GM23338 (cell line): Measurements from ENCODE around the gene IL1RAPL2. TPM values are rescaled to one million over a fixed set of nuclear protein-coding genes. Genes with fewer than 3 reads are reported as not detected.
"Not testable (repeated sequence)": the region's sequence is repeated elsewhere in the genome, so short reads cannot be mapped to it uniquely, and the experiment has no call there.

Experiments used
- ATAC-seq: fragments of 200-7000 bp; cut with Tn5 transposase; 3 replicates; pipeline ENCODE4 v1.9.1; 2020
- DNase-seq: peaks from one replicate; pipeline ENCODE4 v3.0.0-alpha.2; 2015; ENCODE audit warnings: low spot score
- H2AFZ ChIP-seq: fragments of 200-600 bp; sonication (generic); 2 replicates; pipeline ENCODE4 v1.8.0; 2016; ENCODE audit warnings: antibody characterized with exemption, mild to moderate bottlenecking, moderate library complexity
- H3F3A ChIP-seq: fragments of 200-600 bp; sonication (generic); replicated peaks from 2 replicates; pipeline ENCODE4 v1.8.0; 2017; ENCODE audit warnings: antibody characterized with exemption, mixed run types, low read depth
- H3K27ac ChIP-seq: fragments of 200-600 bp; sonication (generic); 2 replicates; pipeline ENCODE4 v1.6.1; 2016; ENCODE audit warnings: low read depth
- H3K27me3 ChIP-seq: fragments of 200-600 bp; sonication (generic); 2 replicates; pipeline ENCODE4 v1.8.0; 2016; ENCODE audit warnings: mild to moderate bottlenecking, mixed run types, moderate library complexity; ENCODE audit not compliant: insufficient read depth
- H3K36me3 ChIP-seq: fragments of 200-600 bp; sonication (generic); 2 replicates; pipeline ENCODE4 v1.8.0; 2016; ENCODE audit warnings: mild to moderate bottlenecking; ENCODE audit not compliant: insufficient read depth
- H3K4me1 ChIP-seq: fragments of 200-600 bp; sonication (generic); 2 replicates; pipeline ENCODE4 v1.8.0; 2016; ENCODE audit warnings: mild to moderate bottlenecking, moderate library complexity; ENCODE audit not compliant: insufficient read depth
- H3K4me2 ChIP-seq: fragments of 200-600 bp; sonication (generic); 2 replicates; pipeline ENCODE4 v1.7.1; 2017; ENCODE audit warnings: mixed run types
- H3K4me3 ChIP-seq: fragments of 200-600 bp; sonication (generic); 2 replicates; pipeline ENCODE4 v1.6.1; 2016; ENCODE audit warnings: mixed run types
- H3K79me2 ChIP-seq: fragments of 200-600 bp; sonication (generic); replicated peaks from 2 replicates; pipeline ENCODE4 v1.8.0; 2017; ENCODE audit warnings: mild to moderate bottlenecking; ENCODE audit not compliant: insufficient read depth
- H3K9me2 ChIP-seq: fragments of 200-600 bp; sonication (generic); 2 replicates; pipeline ENCODE4 v1.8.0; 2017; ENCODE audit not compliant: insufficient read depth
- H4K20me1 ChIP-seq: fragments of 200-600 bp; sonication (generic); replicated peaks from 2 replicates; pipeline ENCODE4 v1.8.0; 2017; ENCODE audit warnings: mild to moderate bottlenecking; ENCODE audit not compliant: insufficient read depth
- H3K27ac Mint-ChIP-seq: 2 replicates; pipeline ENCODE4 v1.8.0; 2020; ENCODE audit warnings: inconsistent platforms, mild to moderate bottlenecking, moderate library complexity, mixed read lengths
- H3K27me3 Mint-ChIP-seq: 3 replicates; pipeline ENCODE4 v1.8.0; 2022; ENCODE audit warnings: low read depth, mild to moderate bottlenecking, moderate library complexity, mixed read lengths, inconsistent platforms; ENCODE audit not compliant: insufficient read depth, poor library complexity
- H3K36me3 Mint-ChIP-seq: 3 replicates; pipeline ENCODE4 v1.8.0; 2021; ENCODE audit warnings: low read depth, mild to moderate bottlenecking, inconsistent platforms, moderate library complexity, mixed read lengths
- H3K4me1 Mint-ChIP-seq: 3 replicates; pipeline ENCODE4 v1.8.0; 2020; ENCODE audit warnings: mild to moderate bottlenecking, inconsistent platforms, mixed read lengths
- H3K4me3 Mint-ChIP-seq: 3 replicates; pipeline ENCODE4 v1.8.0; 2021; ENCODE audit warnings: moderate library complexity, mild to moderate bottlenecking, inconsistent platforms, mixed read lengths
- H3K9me3 Mint-ChIP-seq: 3 replicates; pipeline ENCODE4 v1.8.0; 2020; ENCODE audit warnings: moderate library complexity, mild to moderate bottlenecking, inconsistent platforms, mixed read lengths
- CTCF ChIP-seq, 2 experiments: fragments of 200-600 bp in 1 of 2; sonication (generic) in 1 of 2; conservative IDR thresholded peaks; 2 replicates each; pipeline versions ENCODE4 v1.5.1 to v1.6.1; 2016 to 2017; ENCODE audit warnings: antibody characterized with exemption in 2 of 2, low read depth in 2 of 2, mild to moderate bottlenecking in 2 of 2, moderate library complexity in 1 of 2
- ETS1 ChIP-seq: IDR thresholded peaks from 2 replicates; pipeline ENCODE4 v1.6.1; 2016; ENCODE audit warnings: antibody characterized with exemption
- JUNB ChIP-seq: IDR thresholded peaks from one replicate; pipeline ENCODE4 v1.6.1; 2016; ENCODE audit warnings: antibody characterized with exemption; ENCODE audit not compliant: unreplicated experiment
- POLR2AphosphoS5 ChIP-seq: IDR thresholded peaks from 2 replicates; pipeline ENCODE4 v1.6.1; 2016; ENCODE audit warnings: antibody characterized with exemption, low read depth
- STAT1 ChIP-seq: IDR thresholded peaks from one replicate; pipeline ENCODE4 v1.6.1; 2016; ENCODE audit warnings: antibody characterized with exemption; ENCODE audit not compliant: unreplicated experiment
- ZNF114 ChIP-seq: fragments of 250-450 bp; sonication (Bioruptor Pico); IDR thresholded peaks from 2 replicates; pipeline ENCODE4 v1.5.0; 2020; ENCODE audit warnings: mild to moderate bottlenecking, moderate library complexity
- ZNF462 ChIP-seq: fragments of 250-450 bp; sonication (Bioruptor Pico); IDR thresholded peaks from 2 replicates; pipeline ENCODE4 v1.5.0; 2020; ENCODE audit warnings: mild to moderate bottlenecking, moderate library complexity
- polyA plus RNA-seq: library from polyadenylated mRNA; unstranded; fragments of >200 nt; fragmentation: Nextera tagmentation; extraction: Ambion mirVana; gene quantifications from 2 replicates; pipeline ENCODE4 v1.2.1, GENCODE V29; 2016
- total RNA-seq: library from RNA; depleted of rRNA; stranded (reverse); fragments of >200 nt; shearing (Covaris generic); gene quantifications from 2 replicates; pipeline ENCODE4 v1.2.3, GENCODE V29; 2014

IL1RAPL2 gene
- total and polyA plus RNA-seq, 2 experiments from 2014 or later: 0.80 to 0.94 TPM

GRCh38 chrX:104670051-104670450, 104.1 kb downstream of the IL1RAPL2 start (continued):
- TF ChIP-seq ZNF462 (CRISPR knock-in tag): no peak
- no peak for TF ChIP-seq ZNF114 (CRISPR knock-in tag)
- no peak for TF ChIP-seq JUNB
- TF ChIP-seq STAT1: no peak
- TF ChIP-seq ETS1: no peak
- no peak for TF ChIP-seq CTCF (conservative IDR thresholded peaks at IDR 0.05; ENCODE audit: low read depth in 2 of 2)
- TF ChIP-seq POLR2AphosphoS5: no peak

DNA sequence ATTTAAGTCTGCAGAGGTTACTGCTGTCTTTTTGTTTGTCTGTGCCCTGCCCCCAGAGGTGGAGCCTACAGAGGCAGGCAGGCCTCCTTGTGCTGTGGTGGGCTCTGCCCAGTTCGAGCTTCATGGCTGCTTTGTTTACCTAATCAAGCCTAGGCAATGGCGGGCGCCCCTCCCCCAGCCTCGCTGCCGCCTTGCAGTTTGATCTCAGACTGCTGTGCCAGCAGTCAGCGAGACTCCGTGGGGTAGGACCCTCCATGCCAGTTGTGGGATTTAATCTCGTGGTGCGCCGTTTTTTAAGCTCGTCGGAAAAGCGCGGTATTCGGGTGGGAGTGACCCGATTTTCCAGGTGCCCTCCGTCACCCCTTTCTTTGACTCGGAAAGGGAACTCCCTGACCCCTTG, 111.5 kb downstream of the IL1RAPL2 start:
- ATAC-seq, H3K9me2 ChIP-seq, H3K27me3 ChIP-seq, H3K36me3 Mint-ChIP-seq, H3K9me3 Mint-ChIP-seq, H3K79me2 ChIP-seq, H2AFZ ChIP-seq, DNase-seq, H3K27me3 Mint-ChIP-seq, H3K4me2 ChIP-seq, H3K4me3 ChIP-seq, H3K4me3 Mint-ChIP-seq, H3K27ac Mint-ChIP-seq, H3K4me1 ChIP-seq, H4K20me1 ChIP-seq, H3K27ac ChIP-seq, H3K36me3 ChIP-seq, H3F3A ChIP-seq: not testable (repeated sequence)
- H3K4me1 Mint-ChIP-seq: peaks cover 19% of the 10 kb centered on the region
